Measurements from ENCODE around the gene SLC39A6. TPM values are rescaled to one million over a fixed set of nuclear protein-coding genes. Genes with fewer than 3 reads are reported as not detected.

SLC39A6 gene
- total RNA-seq, 4 donors from 2014 or later: 42.6 to 52.8 (median 48.1) TPM

DNA sequence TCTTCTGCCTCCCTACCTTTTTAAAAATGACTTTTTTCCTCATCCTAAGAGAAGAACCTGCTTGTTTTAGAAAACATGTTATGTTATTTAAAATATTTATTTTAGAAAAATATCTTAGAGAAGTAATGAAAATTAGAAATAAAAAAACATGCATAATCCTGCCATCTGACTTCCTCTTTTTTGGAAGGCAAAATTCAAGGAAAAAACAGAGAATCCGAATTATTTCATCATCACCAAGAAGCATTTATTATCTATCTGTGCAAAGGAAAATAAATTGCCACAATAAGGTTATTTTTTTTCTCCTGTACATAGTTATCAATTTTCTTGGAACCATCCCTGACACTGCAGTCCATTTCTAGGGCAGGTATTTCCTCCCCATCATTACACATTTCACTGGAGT lies 14.4 kb downstream of the SLC39A6 start:
- intact Hi-C loops (cut with DNase I): no loop called here
- Histone ChIP-seq H3K9me3 (no peaks in the 10 kb centered on the region), H3K27ac (no peak overlapping the region), H3K36me3 (peaks cover 20 to 32% of the 10 kb centered on the region in 2 donors), H3K4me3 (replicated peaks in 1 of 3) (no peak overlapping the region), H3K27me3 (no peaks in the 10 kb centered on the region), H3K4me1 (no peaks in the 10 kb centered on the region)
- no peak for DNase-seq
- no peak for TF ChIP-seq POLR2A (IDR thresholded peaks at IDR 0.05)
- TF ChIP-seq, protein P1, sequence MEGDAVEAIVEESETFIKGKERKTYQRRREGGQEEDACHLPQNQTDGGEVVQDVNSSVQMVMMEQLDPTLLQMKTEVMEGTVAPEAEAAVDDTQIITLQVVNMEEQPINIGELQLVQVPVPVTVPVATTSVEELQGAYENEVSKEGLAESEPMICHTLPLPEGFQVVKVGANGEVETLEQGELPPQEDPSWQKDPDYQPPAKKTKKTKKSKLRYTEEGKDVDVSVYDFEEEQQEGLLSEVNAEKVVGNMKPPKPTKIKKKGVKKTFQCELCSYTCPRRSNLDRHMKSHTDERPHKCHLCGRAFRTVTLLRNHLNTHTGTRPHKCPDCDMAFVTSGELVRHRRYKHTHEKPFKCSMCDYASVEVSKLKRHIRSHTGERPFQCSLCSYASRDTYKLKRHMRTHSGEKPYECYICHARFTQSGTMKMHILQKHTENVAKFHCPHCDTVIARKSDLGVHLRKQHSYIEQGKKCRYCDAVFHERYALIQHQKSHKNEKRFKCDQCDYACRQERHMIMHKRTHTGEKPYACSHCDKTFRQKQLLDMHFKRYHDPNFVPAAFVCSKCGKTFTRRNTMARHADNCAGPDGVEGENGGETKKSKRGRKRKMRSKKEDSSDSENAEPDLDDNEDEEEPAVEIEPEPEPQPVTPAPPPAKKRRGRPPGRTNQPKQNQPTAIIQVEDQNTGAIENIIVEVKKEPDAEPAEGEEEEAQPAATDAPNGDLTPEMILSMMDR (IDR thresholded peaks at IDR 0.05): no peak
- WGBS, 2 donors: 92 to 96% methylated on average over 1 of the region's 1 CpG

DNA sequence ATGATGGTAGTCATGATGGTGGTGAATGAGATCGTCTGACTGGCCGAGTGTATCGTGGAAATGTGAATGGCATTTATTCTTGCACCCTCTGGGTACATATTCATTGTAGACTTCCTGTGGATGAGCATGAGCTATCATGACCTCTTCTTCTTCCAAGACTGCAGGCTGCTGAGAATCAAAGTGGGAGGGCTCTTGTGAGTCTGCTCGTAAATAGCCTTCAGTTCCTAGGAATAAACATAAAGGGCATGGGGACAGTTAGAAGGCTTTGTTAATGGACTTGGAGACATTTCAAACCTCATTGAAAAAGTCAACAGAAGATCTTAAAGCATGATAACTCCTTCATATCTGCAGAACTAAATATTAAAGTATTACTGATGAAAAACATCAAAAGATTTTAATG lies 14.9 kb downstream of the SLC39A6 start:
- Histone ChIP-seq H3K4me3 (replicated peaks in 1 of 3) (no peak overlapping the region), H3K27ac (no peak overlapping the region), H3K4me1 (no peaks in the 10 kb centered on the region), H3K27me3 (no peaks in the 10 kb centered on the region), H3K9me3 (no peaks in the 10 kb centered on the region), H3K36me3 (peaks cover 20 to 35% of the 10 kb centered on the region in 2 donors)
- no peak for DNase-seq
- intact Hi-C loops (cut with DNase I): no loop called here
- TF ChIP-seq, protein P1 (IDR thresholded peaks at IDR 0.05): no peak
- TF ChIP-seq POLR2A (IDR thresholded peaks at IDR 0.05): no peak
- 86 to 87% methylated on average over 4 of the region's 4 CpGs for WGBS, 2 donors

DNA sequence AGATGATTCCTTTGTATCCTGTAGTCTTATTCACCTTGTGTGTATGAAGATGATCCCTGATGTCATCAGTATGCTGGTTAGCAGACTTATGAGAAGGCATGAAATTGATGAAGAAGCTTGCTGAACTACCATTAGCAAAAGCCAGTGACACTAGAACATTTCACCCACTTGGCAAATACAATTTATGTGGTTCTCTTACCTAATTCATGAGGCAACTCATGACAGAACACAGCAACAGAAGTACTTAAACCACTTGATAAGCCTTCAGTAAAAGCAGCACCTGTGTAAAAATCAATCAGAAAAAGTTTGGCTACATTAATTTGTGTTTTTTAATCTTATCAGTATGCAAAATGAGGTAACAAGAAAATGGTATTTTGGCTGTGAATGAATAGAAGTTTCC lies 16.8 kb downstream of the SLC39A6 start:
- DNase-seq: no peak
- intact Hi-C loops (cut with DNase I): no loop called here
- H3K27ac ChIP-seq: no peak overlapping the region
- H3K27me3 ChIP-seq: no peaks in the 10 kb centered on the region
- H3K36me3 ChIP-seq: peaks cover 20 to 35% of the 10 kb centered on the region in 2 donors
- no peak overlapping the region for H3K4me3 ChIP-seq (replicated peaks in 1 of 3)
- no peaks in the 10 kb centered on the region for H3K4me1 ChIP-seq
- no peak for TF ChIP-seq POLR2A (IDR thresholded peaks at IDR 0.05)
- TF ChIP-seq, protein P1 (IDR thresholded peaks at IDR 0.05): no peak
- H3K9me3 ChIP-seq: no peaks in the 10 kb centered on the region

DNA sequence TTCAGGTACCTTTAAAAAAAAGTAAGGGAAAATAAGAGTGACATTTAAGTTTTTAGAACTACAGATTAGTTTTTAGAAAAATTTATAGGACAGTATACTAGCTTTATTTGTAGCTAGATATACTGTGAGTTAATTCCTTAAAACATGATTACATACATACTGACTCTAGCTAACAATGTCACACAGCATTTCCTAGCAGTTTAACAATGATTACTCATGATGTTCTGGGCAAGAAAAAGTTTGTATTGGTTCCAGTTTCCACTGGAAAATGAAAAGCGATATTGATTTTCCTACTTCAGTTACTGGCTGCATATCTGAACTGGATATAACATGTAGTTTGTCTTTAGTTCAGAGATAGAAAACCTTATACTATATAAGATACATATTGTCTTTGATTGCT lies 19.4 kb downstream of the SLC39A6 start:
- H3K4me1 ChIP-seq: no peaks in the 10 kb centered on the region
- peaks cover 20 to 35% of the 10 kb centered on the region in 2 donors for H3K36me3 ChIP-seq
- no peak for DNase-seq
- TF ChIP-seq, protein P1 (IDR thresholded peaks at IDR 0.05): no peak
- no peak overlapping the region for H3K4me3 ChIP-seq (replicated peaks in 1 of 3)
- H3K9me3 ChIP-seq: no peaks in the 10 kb centered on the region
- no peak overlapping the region for H3K27ac ChIP-seq
- WGBS, 2 donors: 88 to 95% methylated on average over 1 of the region's 1 CpG
- H3K27me3 ChIP-seq: no peaks in the 10 kb centered on the region
- intact Hi-C loops (cut with DNase I): no loop called here

GRCh38 chr18:36108601-36109000 lies 20.5 kb downstream of the SLC39A6 start:
- intact Hi-C loops (cut with DNase I): no loop called here
- peaks cover 13 to 26% of the 10 kb centered on the region in 2 donors for H3K36me3 ChIP-seq
- 96 to 97% methylated on average over 5 of the region's 5 CpGs for WGBS, 2 donors
- H3K9me3 ChIP-seq: no peaks in the 10 kb centered on the region
- TF ChIP-seq, protein P1 (IDR thresholded peaks at IDR 0.05): no peak
- no peak for TF ChIP-seq POLR2A (IDR thresholded peaks at IDR 0.05)
- no peaks in the 10 kb centered on the region for H3K27me3 ChIP-seq
- no peak overlapping the region for H3K4me3 ChIP-seq (replicated peaks in 1 of 3)
- DNase-seq: no peak
- H3K27ac ChIP-seq: no peak overlapping the region
- no peaks in the 10 kb centered on the region for H3K4me1 ChIP-seq
